ENCODE measurements around the gene WDR90. TPM values are rescaled to one million over a fixed set of nuclear protein-coding genes. Genes with fewer than 3 reads are reported as not detected.

WDR90 gene
- total RNA-seq, 2 donors from 2014 or later: 15.8 to 111 TPM

DNA sequence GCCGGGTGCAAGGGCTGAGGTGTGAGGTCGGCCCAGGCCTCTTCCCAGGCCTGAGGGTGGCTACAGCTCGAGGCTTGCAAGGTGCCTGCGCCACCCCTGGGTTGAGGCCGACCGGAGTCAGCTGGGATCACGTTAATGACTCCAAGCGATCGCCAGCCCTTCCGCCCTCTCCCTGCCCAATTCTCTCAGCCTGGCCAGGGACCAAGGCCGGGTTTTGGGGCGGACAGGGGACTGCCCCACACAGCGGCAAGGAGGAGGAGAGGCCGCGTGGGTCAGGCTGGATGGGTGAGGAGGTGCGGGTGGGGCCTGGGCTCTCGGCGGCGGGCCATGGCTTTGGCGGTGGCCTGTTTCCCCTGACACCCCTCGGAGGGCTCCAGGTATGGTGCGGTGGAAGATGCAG lies 44.2 kb downstream of the WDR90 start:
- H3K27ac ChIP-seq: no peak overlapping the region
- no peaks in the 10 kb centered on the region for H3K36me3 ChIP-seq (replicated peaks in 1 of 2; ENCODE audit: insufficient read depth in 1 of 2, low read depth in 2 of 2)
- intact Hi-C loops (cut with DNase I): no loop called here
- DNase-seq (no peak), ATAC-seq (no peak)
- peaks cover 0 to 24% of the 10 kb centered on the region in 2 donors for H3K27me3 ChIP-seq
- H3K4me3 ChIP-seq: no peak overlapping the region
- H3K9me3 ChIP-seq: no peaks in the 10 kb centered on the region
- peaks cover 44% of the 10 kb centered on the region for H3K4me1 ChIP-seq
- TF ChIP-seq, protein P1, sequence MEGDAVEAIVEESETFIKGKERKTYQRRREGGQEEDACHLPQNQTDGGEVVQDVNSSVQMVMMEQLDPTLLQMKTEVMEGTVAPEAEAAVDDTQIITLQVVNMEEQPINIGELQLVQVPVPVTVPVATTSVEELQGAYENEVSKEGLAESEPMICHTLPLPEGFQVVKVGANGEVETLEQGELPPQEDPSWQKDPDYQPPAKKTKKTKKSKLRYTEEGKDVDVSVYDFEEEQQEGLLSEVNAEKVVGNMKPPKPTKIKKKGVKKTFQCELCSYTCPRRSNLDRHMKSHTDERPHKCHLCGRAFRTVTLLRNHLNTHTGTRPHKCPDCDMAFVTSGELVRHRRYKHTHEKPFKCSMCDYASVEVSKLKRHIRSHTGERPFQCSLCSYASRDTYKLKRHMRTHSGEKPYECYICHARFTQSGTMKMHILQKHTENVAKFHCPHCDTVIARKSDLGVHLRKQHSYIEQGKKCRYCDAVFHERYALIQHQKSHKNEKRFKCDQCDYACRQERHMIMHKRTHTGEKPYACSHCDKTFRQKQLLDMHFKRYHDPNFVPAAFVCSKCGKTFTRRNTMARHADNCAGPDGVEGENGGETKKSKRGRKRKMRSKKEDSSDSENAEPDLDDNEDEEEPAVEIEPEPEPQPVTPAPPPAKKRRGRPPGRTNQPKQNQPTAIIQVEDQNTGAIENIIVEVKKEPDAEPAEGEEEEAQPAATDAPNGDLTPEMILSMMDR (IDR thresholded peaks at IDR 0.05): no peak
- TF ChIP-seq POLR2A (IDR thresholded peaks at IDR 0.05): no peak
- WGBS, 2 donors: 53% methylated on average over 22 of the region's 22 CpGs; no CpG with 5 or more reads in 1 of the 2 donors

DNA sequence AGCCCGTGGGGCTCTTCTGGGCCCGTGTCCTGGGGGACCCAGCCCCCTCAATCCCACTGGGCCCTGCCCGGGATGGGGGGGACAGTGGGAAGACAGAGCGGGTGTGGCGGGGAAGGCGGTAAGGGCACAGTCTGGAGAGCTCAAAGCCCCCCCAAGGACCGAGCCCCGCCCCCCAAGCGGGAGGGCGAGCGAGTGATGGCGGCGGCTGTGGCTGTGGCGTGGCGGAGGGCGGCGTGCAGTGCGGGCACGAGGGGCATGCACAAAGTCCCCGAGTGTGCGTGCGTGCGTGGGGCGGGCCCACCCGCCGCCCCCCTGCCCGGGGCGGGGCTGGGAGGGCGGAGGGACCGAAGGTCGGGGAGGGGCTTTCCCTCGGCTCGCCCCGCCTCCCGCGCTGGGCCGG lies 44.6 kb downstream of the WDR90 start:
- Histone ChIP-seq H3K27ac (no peak overlapping the region), H3K9me3 (no peaks in the 10 kb centered on the region), H3K36me3 (replicated peaks in 1 of 2; ENCODE audit: insufficient read depth in 1 of 2, low read depth in 2 of 2) (no peaks in the 10 kb centered on the region), H3K4me3 (no peak overlapping the region), H3K27me3 (peaks cover 0 to 24% of the 10 kb centered on the region in 2 donors), H3K4me1 (peaks cover 42% of the 10 kb centered on the region)
- ATAC-seq (no peak), DNase-seq (no peak)
- intact Hi-C loops (cut with DNase I): no loop called here
- no peak for TF ChIP-seq POLR2A (IDR thresholded peaks at IDR 0.05)
- TF ChIP-seq, protein P1 (IDR thresholded peaks at IDR 0.05): no peak
- 12 to 22% methylated on average over 7 to 14 of the region's 37 CpGs for WGBS, 2 donors

DNA sequence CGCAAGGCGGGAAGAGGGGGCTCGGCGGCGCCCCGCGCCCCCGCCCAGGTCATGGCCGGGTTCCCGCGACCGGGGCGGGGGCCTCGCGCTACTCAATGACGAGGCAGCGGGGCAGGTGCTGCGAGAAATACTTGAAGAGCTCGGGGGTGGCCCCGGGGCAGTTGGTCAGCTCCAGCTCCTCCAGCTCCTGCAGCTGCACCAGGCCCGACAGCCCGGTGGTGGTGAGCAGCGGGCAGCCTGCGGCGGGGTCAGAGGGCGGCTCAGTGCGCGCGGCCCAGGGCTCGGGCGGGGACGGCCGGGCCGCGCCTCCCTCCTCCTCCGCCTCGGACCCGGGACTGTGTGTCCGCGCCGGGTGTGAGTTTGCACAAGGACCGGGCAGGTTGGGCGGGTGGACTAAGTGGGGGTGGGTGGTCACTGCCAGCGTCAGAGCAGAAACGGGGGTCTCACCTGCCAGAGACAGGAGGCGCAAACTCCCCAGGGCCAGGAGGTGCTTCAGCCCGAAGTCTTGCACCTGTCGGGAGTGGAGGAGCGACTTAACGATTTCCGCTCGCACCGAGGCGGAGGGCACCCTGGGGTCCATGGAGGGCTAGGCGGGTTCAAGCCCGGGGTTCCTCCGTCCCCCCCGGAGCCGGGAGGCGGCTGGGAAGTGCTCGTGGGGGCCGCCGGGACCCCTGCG lies 45.2 kb downstream of the WDR90 start:
- TF ChIP-seq, protein P1 (IDR thresholded peaks at IDR 0.05): no peak
- TF ChIP-seq POLR2A (IDR thresholded peaks at IDR 0.05): no peak
- Histone ChIP-seq H3K4me1 (peaks cover 36% of the 10 kb centered on the region), H3K9me3 (no peaks in the 10 kb centered on the region), H3K27me3 (peaks cover 0 to 24% of the 10 kb centered on the region in 2 donors), H3K4me3 (no peak overlapping the region), H3K36me3 (replicated peaks in 1 of 2; ENCODE audit: insufficient read depth in 1 of 2, low read depth in 2 of 2) (no peaks in the 10 kb centered on the region), H3K27ac (no peak overlapping the region)
- ATAC-seq (no peak), DNase-seq (no peak)
- intact Hi-C loops (cut with DNase I): no loop called here
- WGBS, 2 donors: 7 to 21% methylated on average over 12 to 57 of the region's 64 CpGs

DNA sequence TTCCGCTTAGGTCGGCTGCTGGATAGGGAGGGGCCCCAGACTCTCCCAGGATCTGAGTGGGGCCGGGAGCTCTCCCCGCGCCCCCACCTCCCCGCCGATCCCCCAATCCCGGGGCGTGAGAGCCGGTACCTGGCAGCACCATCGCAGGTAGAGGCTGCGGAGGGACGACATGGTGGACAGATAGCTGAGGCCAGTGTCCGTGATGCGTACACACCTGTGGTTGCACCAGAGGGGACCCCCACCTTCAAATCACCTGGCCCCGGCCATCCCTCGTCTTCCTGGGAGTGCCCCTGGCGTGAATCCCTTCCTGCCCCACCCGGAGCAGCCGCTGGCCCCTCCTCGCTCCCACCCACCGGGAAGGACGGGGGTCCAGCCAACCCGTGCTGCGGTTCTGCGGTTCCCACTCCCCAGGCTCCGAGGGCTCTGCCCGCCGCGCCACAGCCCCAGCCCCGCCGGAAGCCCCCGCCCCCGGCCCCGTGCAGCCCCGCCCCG lies 45.7 kb downstream of the WDR90 start:
- H3K27ac ChIP-seq: no peak overlapping the region
- ATAC-seq: no peak
- peaks cover 30% of the 10 kb centered on the region for H3K4me1 ChIP-seq
- H3K4me3 ChIP-seq: no peak overlapping the region
- peaks cover 0 to 24% of the 10 kb centered on the region in 2 donors for H3K27me3 ChIP-seq
- no peaks in the 10 kb centered on the region for H3K36me3 ChIP-seq (replicated peaks in 1 of 2; ENCODE audit: insufficient read depth in 1 of 2, low read depth in 2 of 2)
- intact Hi-C loops (cut with DNase I): no loop called here
- 0% methylated on average over 28 of the region's 37 CpGs; no CpG with 5 or more reads in 1 of the 2 donors for WGBS, 2 donors
- no peak for TF ChIP-seq POLR2A (IDR thresholded peaks at IDR 0.05)
- TF ChIP-seq, protein P1 (IDR thresholded peaks at IDR 0.05): no peak
- H3K9me3 ChIP-seq: no peaks in the 10 kb centered on the region
- no peak for DNase-seq

All from body of pancreas (tissue), 4 donors.